HK-2 (cell line): ENCODE data around the gene MEGF11.

ENCODE experiments used
- DNase-seq: peaks from one replicate; pipeline ENCODE4 v3.0.0-alpha.2; 2018; ENCODE audit not compliant: unreplicated experiment

Gene MEGF11

DNA sequence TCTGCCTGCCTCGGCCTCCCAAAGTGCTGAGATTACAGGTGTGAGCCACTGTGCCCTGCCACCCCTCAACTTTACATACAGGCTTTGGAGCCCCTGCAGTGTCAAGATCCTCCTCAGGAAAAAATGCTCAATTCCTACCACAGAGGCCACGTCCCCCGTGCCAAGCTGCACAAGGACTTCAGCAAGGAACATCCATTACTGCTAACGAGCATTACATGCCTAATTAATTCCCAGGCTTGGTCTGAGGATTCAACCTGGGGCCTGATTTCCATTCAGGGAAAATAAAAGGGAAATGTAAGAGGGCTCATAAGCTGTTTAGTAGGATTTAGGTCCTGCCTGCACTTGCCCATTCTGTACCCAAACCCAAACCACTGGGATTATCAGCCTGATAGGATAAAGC lies 222.9 kb downstream of the MEGF11 start:
- no peak for DNase-seq

DNA sequence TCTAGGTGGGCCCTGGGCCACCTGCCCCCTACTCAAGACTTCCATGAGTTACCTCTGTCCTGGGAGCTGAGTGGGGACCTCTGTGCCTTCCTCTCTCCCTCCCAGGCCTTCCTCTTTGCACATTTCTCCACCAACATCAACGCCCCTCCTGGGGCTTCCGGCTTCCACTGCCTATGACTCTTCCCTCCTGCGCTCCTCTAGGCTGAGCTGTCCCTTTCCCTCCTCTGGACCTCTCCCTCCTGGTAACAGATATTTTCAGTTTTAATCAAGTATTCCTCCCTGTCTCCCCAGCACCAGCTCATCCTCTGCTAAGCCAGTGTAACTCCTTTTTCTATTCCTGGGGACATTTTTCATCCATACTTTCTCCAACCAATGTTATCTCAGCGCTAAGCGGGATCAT lies 223.9 kb downstream of the MEGF11 start:
- no peak for DNase-seq

DNA sequence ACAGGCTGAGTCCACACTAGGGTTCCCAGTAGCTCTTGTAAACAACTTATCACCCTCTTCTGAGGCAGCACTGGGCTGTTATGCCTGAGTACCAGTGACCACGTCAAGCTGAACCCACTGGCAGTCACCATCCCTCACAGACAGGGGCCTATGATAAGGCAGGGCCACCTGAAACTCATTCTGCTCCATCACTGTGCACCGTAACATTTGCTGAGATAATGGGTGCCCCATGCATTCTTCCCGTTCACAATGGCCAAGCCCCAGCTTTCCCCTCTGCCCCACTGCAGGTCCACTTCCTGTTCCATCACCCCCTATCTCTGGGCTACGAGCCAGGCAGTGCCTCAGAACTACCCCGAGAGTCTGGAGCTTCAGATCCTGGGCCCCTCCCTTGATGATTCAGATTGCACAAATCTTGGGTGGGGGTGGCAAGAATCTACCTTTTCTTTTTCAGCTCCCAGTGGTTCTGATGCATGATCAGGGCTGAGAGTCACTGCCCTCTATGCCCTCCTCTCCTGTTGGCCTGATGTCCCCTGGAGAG lies 226.2 kb downstream of the MEGF11 start:
- DNase-seq: peak; percentile 35

DNA sequence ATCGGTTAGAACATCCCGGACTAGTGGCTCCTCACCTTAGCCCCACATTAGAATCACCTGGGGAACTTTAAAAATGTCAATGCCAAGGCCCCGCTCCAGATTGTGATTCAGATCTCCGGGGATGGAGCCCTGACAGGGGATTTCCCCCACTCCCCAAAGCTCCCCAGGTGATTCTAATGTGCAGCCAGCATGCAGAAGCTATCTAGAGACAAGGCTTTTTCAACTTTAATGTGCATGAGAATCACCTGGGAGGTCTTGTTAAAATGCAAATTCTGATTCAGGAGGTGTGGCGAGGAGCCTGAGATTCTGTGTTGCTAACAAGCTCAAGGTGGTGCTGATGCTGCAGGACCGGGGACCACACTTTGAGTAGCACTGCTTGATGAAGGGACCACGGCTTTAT lies 227.6 kb downstream of the MEGF11 start:
- DNase-seq: no peak

DNA sequence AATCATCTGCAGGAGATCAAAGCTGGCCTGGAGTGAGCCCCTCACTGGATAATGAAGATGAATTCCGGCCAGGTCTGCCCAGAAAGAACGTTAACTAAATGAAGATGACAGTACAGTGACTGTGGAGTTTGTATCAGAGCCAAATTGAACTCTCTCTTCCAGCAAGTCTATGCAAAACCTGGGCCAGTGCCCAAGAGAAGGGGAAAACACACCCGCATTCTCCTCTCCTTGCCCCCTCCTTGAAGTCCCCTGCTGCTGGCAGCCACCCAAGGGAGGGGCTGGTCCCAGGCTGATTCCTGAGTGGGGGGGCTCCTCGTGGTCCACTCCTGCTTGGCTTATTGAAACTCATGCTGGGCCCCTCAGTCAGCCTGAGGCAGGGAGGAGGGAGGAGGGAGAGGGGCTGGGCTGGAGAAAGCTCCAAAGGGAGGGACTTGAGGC lies 228.5 kb downstream of the MEGF11 start:
- DNase-seq: no peak

DNA sequence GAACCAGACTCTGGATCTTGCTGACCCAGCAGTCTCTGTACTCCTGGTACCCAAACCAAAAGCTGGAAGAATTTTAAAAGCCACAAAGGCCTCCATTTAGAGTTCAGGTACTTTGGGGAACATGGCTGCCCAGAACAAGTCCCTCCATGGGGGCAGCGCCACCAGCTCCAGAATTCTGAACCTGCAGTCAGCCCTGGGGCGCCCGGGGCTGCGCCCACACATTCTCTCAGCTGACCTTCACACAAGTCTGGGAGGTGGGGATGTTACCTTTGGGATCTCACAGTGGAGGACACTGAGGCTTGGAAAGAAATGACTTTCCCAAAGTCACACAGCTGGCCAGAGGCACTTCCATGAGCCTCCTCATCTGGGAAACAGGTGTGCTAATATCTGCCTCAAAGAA lies 229.4 kb downstream of the MEGF11 start:
- no peak for DNase-seq

DNA sequence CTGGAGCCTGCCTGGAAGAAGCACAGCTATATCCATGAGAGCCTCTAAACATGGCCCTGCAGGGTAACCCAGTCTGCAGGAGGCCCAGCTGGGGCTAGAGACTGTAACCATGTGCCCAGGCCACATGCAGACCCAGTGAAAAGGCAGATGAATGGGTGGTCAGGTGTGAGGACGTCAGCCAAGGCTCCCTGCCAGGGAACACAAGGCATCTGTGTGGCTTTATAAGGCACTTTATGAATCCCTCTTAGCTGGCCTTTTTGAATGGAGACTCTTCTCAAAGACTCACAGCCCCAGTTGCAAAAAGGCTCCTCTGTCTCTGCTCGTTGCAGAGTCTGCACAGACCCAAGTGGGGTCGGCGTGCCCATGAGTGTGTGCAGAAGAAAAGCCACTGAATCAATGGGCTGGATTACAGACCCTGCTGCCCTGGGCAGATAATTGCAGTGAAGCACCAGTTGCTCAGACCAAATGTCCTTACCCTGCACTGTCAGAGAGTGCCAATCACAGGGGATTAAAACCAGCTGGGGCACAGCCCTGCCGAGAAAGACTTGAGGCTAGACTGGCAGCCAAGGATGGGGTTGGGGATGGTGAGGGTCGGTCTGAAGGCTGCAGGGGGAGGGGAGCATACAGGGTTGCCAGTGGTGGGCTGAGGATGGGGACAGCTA lies 230.1 kb downstream of the MEGF11 start:
- DNase-seq: no peak

DNA sequence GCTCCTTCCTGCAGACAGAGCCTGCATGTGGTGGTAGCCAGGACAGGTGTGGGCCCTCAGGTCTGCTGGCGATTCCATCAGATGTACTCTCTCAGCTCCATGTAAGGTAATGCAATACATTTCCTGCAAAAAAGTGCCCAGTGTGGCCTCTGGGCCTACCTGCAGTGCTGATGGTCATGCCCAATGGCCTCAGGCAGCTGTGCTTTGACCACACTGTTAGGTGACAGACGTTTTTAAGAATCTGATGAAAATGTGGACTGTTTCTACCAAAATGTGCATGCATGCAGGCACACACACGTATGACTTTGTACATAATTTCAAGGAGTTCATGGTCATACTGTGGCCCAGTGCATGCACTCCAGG lies 231.4 kb downstream of the MEGF11 start:
- DNase-seq: no peak

DNA sequence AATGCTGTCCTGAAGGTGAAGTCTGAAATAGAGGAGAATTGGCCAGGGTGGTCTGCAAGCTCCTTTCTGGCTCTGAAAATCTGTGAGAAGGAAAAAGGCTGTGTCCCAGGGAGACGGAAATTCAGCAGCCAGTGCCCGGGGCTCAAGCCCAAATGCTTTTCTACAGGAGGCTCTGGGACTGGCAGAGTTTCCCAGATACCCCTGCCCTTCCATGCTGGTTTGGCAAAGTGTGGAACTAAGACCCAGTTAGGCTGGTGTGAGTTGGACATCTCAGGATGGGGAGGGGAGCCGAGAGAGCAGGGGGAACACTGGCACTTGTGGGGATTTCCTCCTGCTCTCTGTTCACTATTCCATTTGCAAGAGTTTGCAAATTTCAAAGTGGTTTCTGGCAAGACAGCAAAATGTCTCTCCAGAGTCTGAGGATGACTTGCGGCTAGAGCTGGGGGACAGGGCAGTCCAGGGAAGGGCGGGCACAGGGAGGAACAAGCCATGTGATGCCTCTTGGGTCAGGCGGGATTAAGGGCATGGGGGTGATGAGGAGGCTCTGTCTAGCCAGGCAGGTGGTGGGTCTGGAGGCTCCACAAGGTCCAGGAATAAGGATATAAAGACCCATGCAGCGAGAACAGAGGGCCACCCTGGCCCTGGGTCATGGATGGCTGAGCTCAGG lies 231.9 kb downstream of the MEGF11 start:
- DNase-seq: no peak

DNA sequence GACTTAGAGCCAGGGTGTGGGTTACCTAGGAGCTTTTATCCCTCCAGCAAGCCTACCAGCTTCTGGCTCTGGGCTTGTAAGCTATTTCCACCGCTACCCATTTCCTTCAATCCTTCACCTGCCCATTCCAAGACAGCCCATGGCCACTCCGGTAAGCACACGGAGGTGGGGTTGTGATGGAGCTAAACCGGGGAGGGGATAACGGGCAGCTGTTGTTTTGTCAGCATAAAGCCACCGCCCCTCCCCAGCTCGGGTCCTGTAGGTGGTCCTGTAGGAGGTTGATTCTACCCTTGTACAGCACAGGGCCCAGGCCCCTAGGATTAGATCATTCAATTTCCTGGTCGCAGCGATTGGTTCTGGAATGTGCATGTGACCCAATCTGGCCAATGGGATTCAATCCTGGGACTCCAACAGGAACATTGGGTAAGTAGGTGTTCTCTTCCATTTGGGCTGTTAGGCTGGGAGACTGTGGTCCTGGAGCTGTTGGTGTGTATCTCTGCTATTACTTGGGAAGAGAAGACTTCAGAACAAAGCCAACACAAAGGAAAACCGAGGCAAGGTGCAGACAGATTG lies 233.6 kb downstream of the MEGF11 start:
- DNase-seq: no peak

DNA sequence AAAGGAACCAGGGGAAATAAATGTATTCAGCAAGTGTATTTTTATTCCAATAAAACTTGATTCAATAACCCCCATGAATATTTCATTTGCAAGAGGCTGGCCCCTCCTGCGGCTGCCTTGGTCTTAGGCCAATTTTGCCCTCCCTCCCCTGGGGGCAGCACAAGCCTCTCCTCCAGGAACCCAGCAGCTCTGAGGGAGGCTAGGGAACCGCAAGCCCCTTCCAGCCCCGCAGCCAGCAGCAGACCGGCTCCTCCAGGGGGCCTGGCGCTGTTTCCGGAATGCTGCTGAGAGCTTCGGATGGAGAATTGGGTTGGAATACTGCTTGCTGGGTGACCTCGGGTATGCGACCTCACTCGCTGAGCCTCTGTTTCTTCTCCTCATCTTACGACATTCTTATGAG lies 234.2 kb downstream of the MEGF11 start:
- DNase-seq: no peak

DNA sequence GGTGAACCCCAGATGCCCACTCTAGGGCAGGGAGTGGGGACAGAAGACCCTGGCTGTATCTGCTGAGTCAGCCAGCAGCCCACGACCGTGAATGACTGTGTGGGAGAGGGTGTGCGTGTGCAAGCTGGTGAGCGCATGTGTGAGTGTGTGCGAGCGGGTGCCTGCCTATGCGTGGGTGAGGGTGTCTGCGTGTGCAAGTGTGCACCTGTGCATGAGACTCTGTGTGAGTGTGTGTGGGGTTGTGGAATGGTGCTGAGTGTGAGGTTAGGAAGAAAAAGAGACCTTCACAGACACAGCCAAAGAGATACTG lies 235.1 kb downstream of the MEGF11 start:
- DNase-seq: no peak

DNA sequence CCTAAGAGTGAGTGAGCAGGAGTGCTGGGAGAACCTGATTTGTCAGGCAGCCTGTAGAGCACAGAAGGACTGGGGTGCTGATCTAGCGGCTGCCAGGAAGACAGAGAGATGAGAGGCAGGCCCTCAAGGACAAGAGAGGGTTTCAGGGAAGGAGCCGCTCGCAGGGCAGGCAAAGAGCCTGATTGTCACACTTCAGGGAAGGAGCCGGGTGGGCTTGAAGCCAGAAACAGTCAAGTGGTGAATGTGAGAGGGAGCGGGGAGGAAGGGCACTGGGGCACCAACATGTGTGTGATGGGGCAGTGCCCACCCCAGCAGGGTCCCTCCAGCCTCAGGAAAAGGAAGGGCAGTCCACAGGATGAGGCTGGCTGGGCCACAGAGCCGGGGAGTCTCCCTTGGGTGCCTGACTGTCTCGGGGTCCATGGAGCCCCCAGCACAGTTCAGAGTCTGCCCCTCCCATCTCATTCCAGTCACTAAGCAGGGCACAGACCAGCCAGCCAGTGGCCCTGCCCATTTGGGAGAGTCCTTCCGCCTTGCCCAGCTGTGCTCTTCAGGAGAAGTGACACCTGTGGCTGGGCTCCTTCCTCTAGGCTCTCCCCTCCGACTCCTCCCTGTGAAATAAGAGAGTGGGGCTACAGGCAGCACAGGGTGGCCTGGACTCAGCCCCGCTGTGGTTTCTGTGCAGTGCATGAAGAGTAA lies 235.6 kb downstream of the MEGF11 start:
- DNase-seq: no peak

DNA sequence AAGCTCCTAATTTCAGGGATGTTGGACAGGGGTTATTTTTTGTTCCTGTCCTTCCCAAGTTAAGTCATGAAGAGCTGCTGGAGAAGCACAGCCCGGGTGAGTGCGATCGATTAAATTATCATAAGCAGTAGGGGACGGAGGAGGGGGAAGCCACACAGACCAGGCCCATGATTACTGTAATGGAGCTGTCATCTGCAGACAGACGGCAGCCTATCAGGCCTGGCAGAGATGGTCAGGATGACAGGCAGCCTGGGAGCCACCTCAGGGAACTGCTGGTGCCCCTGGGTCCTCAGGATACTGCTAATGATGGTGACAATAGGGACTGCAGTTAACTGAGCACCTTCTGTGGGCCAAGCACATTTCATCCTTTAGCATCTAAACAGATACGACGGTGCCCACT lies 236.6 kb downstream of the MEGF11 start:
- DNase-seq: no peak

DNA sequence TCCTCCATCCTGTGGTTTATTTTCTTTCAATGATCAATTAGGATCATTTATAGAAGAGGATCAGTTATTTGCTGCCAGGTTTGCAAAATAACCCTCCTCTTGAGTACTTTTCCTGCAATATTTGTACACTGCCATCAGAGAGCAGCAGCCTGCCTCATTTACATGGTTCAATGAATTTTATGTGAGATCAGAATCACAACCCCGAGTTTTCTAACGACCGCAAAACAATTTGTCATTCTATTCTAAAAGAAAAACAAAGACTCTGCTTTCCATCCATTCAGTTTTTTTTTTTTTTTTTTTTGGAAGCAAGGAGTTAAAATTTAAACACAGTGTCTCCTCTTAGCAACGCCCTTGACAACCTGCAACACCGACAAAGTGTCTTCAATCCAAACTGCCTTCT lies 237.4 kb downstream of the MEGF11 start:
- no peak for DNase-seq

DNA sequence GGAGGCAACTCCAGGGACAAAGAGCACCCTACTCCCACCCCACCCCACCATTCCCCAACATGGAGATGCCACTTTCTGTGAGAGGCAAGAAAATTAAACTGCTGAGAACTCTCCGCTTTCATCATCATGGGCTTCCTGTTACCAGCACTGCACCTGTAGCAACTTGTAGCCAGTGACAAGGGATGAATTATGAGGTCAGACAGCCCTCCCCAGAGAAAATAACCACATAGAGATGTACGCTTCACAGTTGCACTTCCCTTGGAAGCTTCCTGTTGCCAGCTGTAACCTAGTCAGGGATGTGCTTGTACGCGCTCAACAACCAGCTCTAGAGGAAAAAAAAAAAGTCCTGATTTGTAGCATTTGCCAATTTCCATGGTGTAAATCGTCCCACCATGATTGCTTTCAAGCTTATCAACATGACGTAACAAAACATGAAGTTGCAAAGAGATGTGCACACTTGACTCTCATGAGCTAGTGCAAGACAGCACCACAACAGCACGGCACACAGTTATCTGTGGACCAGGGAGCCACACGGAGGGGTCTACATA lies 238.8 kb downstream of the MEGF11 start:
- no peak for DNase-seq

DNA sequence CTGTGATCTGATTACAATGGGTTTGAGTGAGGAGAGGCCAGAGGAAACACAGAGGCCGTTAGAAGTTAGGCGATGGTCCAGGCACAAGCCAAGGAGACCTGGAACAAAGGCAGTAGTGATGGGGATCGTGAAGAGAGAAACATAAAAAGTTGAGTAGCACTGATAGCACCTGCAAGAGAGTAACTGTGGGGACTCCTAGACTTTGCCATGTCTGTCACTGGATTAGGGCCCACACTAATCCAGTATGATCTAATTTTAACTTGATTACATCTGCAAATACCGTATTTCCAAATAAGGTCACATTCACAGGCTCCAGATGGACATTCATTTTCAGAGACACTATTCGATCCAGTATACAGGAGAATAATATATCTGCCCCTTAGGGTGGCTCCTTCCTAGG lies 239.5 kb downstream of the MEGF11 start:
- DNase-seq: no peak

DNA sequence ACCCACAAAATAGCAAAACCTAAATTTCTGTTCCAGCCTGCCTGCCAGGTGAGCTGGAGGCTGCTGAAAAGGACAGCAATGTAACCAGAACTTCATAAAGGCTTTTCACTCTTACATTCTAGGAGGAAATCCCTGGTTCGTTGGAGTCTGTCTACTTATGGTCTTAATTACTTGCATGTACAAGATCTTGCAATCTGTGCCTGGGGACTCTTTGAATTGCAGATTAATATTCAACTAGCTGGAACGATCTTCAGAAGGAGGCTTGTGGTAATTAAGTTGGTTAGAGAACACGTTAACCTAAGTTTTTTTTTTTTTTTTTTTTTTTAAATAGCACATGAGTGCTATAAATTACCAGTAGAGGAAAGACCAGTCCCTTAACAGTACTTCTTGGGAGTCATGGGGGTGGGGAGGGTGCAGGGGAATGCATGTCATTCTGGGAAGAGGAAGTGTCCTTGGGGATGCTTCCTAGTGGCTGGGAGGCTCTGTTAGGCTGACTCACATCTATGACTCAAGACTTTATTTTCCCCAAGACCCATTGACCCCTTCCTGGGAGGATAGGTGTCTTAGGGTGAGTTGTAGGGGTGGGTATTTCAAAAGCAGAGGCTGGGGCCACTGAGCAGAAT lies 244.5 kb downstream of the MEGF11 start:
- DNase-seq: peak; percentile 47

DNA sequence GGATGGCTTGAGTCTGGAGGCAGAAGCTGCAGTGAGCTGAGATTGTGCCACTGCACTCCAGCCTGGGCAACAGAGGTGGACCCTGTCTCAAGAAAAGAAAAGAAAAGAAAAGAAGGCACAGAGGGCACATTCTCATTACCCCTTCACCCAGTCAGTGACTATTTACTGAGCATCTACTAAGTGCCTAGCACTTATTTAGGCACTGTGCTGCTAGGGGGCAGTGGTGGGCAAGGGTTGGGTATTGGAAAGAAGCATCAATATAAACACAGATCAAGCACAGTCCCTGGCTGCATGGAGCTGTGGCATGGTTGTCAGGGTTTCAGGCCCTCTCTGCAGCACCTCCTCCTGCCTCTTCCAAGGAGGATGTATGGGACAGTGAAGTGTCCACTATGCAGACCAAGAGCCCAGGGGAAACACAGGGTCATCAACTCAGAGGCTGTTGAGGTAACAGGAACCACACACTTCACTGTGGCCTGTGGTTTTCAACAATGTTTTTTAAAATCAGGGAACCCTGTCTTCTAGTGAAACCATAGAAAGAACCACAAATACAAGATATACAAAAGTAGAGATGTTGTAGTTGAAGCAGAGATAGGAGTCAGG lies 245.8 kb downstream of the MEGF11 start:
- DNase-seq: no peak

DNA sequence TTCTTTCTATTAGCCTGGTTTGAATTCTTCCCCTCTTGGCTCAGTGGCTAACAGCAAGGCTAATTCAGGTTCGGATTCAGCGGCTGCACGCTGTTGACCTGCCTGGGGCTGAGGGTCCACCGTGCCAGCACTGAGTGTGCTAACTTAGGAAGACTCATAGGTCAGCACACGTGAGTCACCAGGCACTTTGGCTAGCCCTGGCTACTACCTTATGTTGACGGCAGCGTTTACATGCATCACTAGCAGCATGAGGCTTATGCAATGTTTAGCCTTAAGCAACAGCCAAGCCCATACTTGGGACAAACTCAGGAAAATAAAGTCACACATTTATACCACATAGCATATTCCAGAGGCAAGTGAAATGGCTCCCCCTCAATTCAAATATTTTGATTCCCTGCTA lies 246.6 kb downstream of the MEGF11 start:
- peak; percentile 35 for DNase-seq

DNA sequence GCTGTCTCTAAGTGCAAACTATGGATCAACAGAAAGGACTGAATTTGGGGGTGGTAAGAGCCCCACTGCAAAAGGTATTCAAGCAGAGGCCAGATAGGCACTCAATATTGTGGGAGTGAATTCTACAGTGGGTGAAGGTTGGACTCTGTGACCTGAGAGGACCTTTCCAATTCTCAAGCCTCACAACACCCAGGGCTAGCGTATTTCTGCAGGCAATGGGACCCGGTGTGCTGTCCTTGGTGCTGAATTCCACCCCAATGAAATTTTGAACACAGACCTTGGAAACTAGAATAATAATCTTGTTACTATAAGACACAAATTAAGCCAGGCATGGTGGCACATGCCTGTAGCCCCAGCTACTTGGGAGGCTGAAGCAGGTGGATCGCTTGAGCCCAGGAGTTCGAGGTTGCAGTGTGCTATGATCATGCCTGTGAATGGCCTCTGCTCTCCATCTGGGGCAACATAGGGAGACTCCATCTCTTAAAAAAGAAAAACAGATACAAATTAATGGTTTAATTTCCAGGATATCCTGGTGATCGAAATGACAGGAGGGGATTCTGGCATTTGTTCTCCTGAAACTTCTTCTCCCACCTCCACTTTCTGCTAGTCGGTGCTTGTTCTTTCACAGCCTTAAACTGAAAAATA lies 248.8 kb downstream of the MEGF11 start:
- no peak for DNase-seq
